GM12865 (cell line): Measurements from ENCODE around the gene ITM2B.

ENCODE experiments used
- DNase-seq: peaks from one replicate; pipeline ENCODE4 v3.0.0; 2010; ENCODE audit warnings: low read depth
- H3K4me3 ChIP-seq: 2 replicates; pipeline ENCODE4 v1.5.1; 2011; ENCODE audit warnings: mild to moderate bottlenecking, low read depth, low read length, control low read depth
- CTCF ChIP-seq: IDR thresholded peaks from 2 replicates; pipeline ENCODE4 v1.5.1; 2011; ENCODE audit warnings: low read length, control low read depth, low read depth, inconsistent platforms; ENCODE audit not compliant: insufficient read depth; ENCODE audit errors: missing control alignments

Gene ITM2B

GRCh38 chr13:48242677-48243076 lies 9.7 kb downstream of the ITM2B start:
- DNase-seq: no peak
- no peak for TF ChIP-seq CTCF
- H3K4me3 ChIP-seq: no peak overlapping the region

GRCh38 chr13:48244159-48244558 lies 11.2 kb downstream of the ITM2B start:
- no peak for TF ChIP-seq CTCF

GRCh38 chr13:48246102-48246501 lies 13.1 kb downstream of the ITM2B start:
- no peak overlapping the region for H3K4me3 ChIP-seq
- no peak for TF ChIP-seq CTCF
- no peak for DNase-seq

More at GRCh38 chr13:48244159-48244558, 11.2 kb downstream of the ITM2B start:
- H3K4me3 ChIP-seq: no peak overlapping the region
- DNase-seq: no peak

GRCh38 chr13:48249018-48249417 lies 16.0 kb downstream of the ITM2B start:
- no peak overlapping the region for H3K4me3 ChIP-seq
- no peak for TF ChIP-seq CTCF
- DNase-seq: no peak

- DNase-seq: no peak
- TF ChIP-seq CTCF: no peak
- no peak overlapping the region for H3K4me3 ChIP-seq
These were observed 18.6 kb downstream of the ITM2B start for GRCh38 chr13:48251611-48252081.

GRCh38 chr13:48252176-48252575 lies 19.2 kb downstream of the ITM2B start:
- H3K4me3 ChIP-seq: no peak overlapping the region
- DNase-seq: no peak
- no peak for TF ChIP-seq CTCF

- no peak overlapping the region for H3K4me3 ChIP-seq
- TF ChIP-seq CTCF: no peak
- DNase-seq: no peak
These were observed 20.8 kb downstream of the ITM2B start for GRCh38 chr13:48253849-48254248.
